GM18868 (cell line): ENCODE results near the gene COA7.
A peak's percentile ranks its signal among the peaks of the same experiment; 100 is the strongest.

Experiments
- ATAC-seq: cut with Tn5 transposase; IDR thresholded peaks from one replicate; pipeline ENCODE4 v1.9.1; 2021; ENCODE audit warnings: mild to moderate bottlenecking, moderate library complexity; ENCODE audit not compliant: unreplicated experiment

The COA7 gene

GRCh38 chr1:52637946-52638345, 60.2 kb downstream of the COA7 start:
- ATAC-seq, result no peak

- peak; percentile 80 for ATAC-seq
Observed at GRCh38 chr1:52636721-52637695, 61.1 kb downstream of the COA7 start.

- no peak for ATAC-seq
Observed at GRCh38 chr1:52635321-52636089, 62.6 kb downstream of the COA7 start.
